Uterus (tissue), 2 donors: ENCODE data around the gene TUBB1.

Experiments used
- POLR2A ChIP-seq, 2 donors: fragments of 450-650 bp; IDR thresholded peaks; one replicate each; pipeline ENCODE4 v1.6.1; 2016; ENCODE audit warnings: antibody characterized with exemption in 2 of 2, mild to moderate bottlenecking in 1 of 2, moderate library complexity in 1 of 2
- TF ChIP-seq, protein P1 (sequence below), 4 experiments: fragments of 200-600 bp in 2 of 4; fragments of 450-650 bp in 2 of 4; sonication (generic) in 2 of 4; IDR thresholded peaks; one replicate each; pipeline ENCODE4 v1.5.1; 2016 to 2019; ENCODE audit warnings: antibody characterized with exemption in 4 of 4, mild to moderate bottlenecking in 2 of 4, moderate library complexity in 1 of 4

DNA sequence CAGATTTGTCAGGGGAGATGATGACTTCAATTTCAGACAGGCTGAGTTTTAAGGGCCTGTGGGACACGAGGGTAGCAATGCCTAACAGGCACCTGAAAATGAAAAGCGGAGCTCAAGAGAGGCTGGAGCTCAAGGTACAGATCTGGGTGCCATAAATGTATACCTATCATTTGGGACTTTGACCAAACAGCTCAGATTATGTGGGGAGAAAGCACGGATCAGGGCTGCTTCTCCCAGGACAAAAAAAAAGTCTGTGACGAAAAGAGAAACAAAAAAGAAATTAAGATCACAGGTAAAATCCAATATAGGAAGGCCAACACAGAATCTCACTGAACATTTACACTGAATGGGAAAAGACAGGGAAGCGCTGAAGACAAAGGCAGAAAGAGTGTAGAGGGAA, 21.4 kb downstream of the TUBB1 start:
- TF ChIP-seq POLR2A (IDR thresholded peaks at IDR 0.05): no peak
- TF ChIP-seq, protein P1, sequence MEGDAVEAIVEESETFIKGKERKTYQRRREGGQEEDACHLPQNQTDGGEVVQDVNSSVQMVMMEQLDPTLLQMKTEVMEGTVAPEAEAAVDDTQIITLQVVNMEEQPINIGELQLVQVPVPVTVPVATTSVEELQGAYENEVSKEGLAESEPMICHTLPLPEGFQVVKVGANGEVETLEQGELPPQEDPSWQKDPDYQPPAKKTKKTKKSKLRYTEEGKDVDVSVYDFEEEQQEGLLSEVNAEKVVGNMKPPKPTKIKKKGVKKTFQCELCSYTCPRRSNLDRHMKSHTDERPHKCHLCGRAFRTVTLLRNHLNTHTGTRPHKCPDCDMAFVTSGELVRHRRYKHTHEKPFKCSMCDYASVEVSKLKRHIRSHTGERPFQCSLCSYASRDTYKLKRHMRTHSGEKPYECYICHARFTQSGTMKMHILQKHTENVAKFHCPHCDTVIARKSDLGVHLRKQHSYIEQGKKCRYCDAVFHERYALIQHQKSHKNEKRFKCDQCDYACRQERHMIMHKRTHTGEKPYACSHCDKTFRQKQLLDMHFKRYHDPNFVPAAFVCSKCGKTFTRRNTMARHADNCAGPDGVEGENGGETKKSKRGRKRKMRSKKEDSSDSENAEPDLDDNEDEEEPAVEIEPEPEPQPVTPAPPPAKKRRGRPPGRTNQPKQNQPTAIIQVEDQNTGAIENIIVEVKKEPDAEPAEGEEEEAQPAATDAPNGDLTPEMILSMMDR (IDR thresholded peaks at IDR 0.05): no peak
